PC-9 (cell line): Measurements from ENCODE around the gene SUCO. TPM values are rescaled to one million over a fixed set of nuclear protein-coding genes. Genes with fewer than 3 reads are reported as not detected.

Experiments used
- BruUV-seq: library from RNA; stranded (reverse); fragments of 400-500 nt; replicated peaks from 2 replicates; lab custom pipeline; 2021; lab: Mats Ljungman, UMichigan
- CTCF ChIA-PET: fragments of 300-600 bp; sonication (Branson Sonifier 250); formaldehyde crosslinking; loops from one replicate; lab custom pipeline; 2022; ENCODE audit warnings: antibody characterized with exemption; lab: Charles Lee
- POLR2A ChIA-PET: fragments of 300-600 bp; sonication (Branson Sonifier 250); formaldehyde crosslinking; loops from one replicate; lab custom pipeline; 2022; ENCODE audit warnings: antibody characterized with exemption; ENCODE audit not compliant: unreplicated experiment; lab: Charles Lee
- DNase-seq, 2 experiments: peaks; one replicate each; pipeline versions ENCODE4 v3.0.0 to v3.0.0-alpha.2; 2015 to 2022; ENCODE audit warnings: mixed read lengths in 1 of 2
- H2AFZ ChIP-seq: fragments of 200-600 bp; sonication (generic); 2 replicates; pipeline ENCODE4 v1.8.1; 2017; ENCODE audit warnings: antibody characterized with exemption
- H3F3A ChIP-seq: fragments of 200-600 bp; sonication (generic); 2 replicates; pipeline ENCODE4 v1.8.1; 2017; ENCODE audit warnings: antibody characterized with exemption, mild to moderate bottlenecking, low read depth; ENCODE audit not compliant: insufficient read depth
- H3K27ac ChIP-seq: fragments of 200-600 bp; sonication (generic); 2 replicates; pipeline ENCODE4 v1.6.1; 2016; ENCODE audit warnings: mixed run types
- H3K27me3 ChIP-seq: fragments of 200-600 bp; sonication (generic); 2 replicates; pipeline ENCODE4 v1.6.1; 2016; ENCODE audit warnings: low read depth, mixed run types; ENCODE audit not compliant: insufficient read depth
- H3K36me3 ChIP-seq: fragments of 200-600 bp; sonication (generic); 2 replicates; pipeline ENCODE4 v1.6.1; 2016; ENCODE audit warnings: low read depth, mixed run types
- H3K4me1 ChIP-seq: fragments of 200-600 bp; sonication (generic); replicated peaks from 2 replicates; pipeline ENCODE4 v1.6.1; 2016; ENCODE audit warnings: mixed run types; ENCODE audit not compliant: insufficient read depth
- H3K4me2 ChIP-seq: fragments of 200-600 bp; sonication (generic); 2 replicates; pipeline ENCODE4 v1.6.1; 2017; ENCODE audit warnings: mixed run types
- H3K4me3 ChIP-seq: fragments of 200-600 bp; sonication (generic); 2 replicates; pipeline ENCODE4 v1.6.1; 2016; ENCODE audit warnings: mixed run types
- H3K79me2 ChIP-seq: fragments of 200-600 bp; sonication (generic); 2 replicates; pipeline ENCODE4 v1.6.1; 2017; ENCODE audit warnings: low read depth, mixed run types
- H3K9me2 ChIP-seq: fragments of 200-600 bp; sonication (generic); 2 replicates; pipeline ENCODE4 v1.8.1; 2017; ENCODE audit warnings: mild to moderate bottlenecking; ENCODE audit not compliant: insufficient read depth
- H3K9me3 ChIP-seq: fragments of 200-600 bp; sonication (generic); 2 replicates; pipeline ENCODE4 v1.8.1; 2016; ENCODE audit warnings: low read depth; ENCODE audit not compliant: insufficient read depth
- H4K20me1 ChIP-seq: fragments of 200-600 bp; sonication (generic); 2 replicates; pipeline ENCODE4 v1.8.1; 2017; ENCODE audit not compliant: insufficient read depth
- EZH2 ChIP-seq: fragments of 200-600 bp; sonication (generic); IDR thresholded peaks from 2 replicates; pipeline ENCODE4 v1.8.0; 2017; ENCODE audit warnings: antibody characterized with exemption, low read depth
- intact Hi-C: fragments of 100-400 bp; cut with micrococcal nuclease; formaldehyde crosslinking; loops from one replicate; pipeline ENCODE4 v1.10.0; 2022; ENCODE audit not compliant: unreplicated experiment
- total RNA-seq: library from RNA; stranded (reverse); gene quantifications from 2 replicates; pipeline ENCODE4 v1.2.3, GENCODE V29; 2021
- TF ChIP-seq, protein P1 (sequence below): fragments of 200-600 bp; sonication (generic); conservative IDR thresholded peaks from 2 replicates; pipeline ENCODE4 v1.6.1; 2017; ENCODE audit warnings: mixed run types, antibody characterized with exemption, mild to moderate bottlenecking, moderate library complexity

SUCO gene
- total RNA-seq, 1 experiment from 2014 or later, result 34.0 TPM

DNA sequence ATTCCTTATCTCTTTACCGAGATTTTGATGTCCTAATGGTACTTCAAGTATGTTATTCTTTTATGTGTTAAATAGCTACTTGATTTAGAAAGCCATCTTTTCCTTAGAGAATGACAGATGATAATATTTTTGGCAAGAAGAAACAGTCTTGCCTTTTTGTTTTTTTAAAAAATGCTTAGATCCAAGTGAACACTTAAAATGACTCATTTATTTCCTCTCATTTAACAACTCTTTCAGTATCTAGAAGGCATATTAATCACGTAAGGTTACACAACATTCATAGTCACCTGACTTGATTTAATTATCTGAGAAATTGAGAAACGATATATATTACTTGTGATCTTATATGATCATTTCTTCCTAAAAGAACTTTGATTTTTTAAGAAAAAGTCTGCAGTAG lies 52.4 kb downstream of the SUCO start:
- H3K27me3 ChIP-seq, result no peaks in the 10 kb centered on the region
- peaks cover 45% of the 10 kb centered on the region for H3K36me3 ChIP-seq
- no peak overlapping the region for H3K4me3 ChIP-seq
- TF ChIP-seq, protein P1, sequence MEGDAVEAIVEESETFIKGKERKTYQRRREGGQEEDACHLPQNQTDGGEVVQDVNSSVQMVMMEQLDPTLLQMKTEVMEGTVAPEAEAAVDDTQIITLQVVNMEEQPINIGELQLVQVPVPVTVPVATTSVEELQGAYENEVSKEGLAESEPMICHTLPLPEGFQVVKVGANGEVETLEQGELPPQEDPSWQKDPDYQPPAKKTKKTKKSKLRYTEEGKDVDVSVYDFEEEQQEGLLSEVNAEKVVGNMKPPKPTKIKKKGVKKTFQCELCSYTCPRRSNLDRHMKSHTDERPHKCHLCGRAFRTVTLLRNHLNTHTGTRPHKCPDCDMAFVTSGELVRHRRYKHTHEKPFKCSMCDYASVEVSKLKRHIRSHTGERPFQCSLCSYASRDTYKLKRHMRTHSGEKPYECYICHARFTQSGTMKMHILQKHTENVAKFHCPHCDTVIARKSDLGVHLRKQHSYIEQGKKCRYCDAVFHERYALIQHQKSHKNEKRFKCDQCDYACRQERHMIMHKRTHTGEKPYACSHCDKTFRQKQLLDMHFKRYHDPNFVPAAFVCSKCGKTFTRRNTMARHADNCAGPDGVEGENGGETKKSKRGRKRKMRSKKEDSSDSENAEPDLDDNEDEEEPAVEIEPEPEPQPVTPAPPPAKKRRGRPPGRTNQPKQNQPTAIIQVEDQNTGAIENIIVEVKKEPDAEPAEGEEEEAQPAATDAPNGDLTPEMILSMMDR, result no peak
- TF ChIP-seq EZH2, result no peak
- H3F3A ChIP-seq, result peaks cover 35% of the 10 kb centered on the region
- no peaks in the 10 kb centered on the region for H3K9me2 ChIP-seq
- POLR2A ChIA-PET, result interaction anchor here (0.7 to 1.5 kb wide), 2 partner anchors 53 to 132 kb away, joined by 3 to 4 read pairs; partner anchors contain the start of gene SUCO
- no TSS peak for BruUV-seq
- intact Hi-C loops, result loop anchor here (5.0 kb wide), 1 partner anchor 52 kb away; no protein-coding TSS in a partner anchor
- CTCF ChIA-PET, result no interaction called here
- H4K20me1 ChIP-seq, result no peaks in the 10 kb centered on the region
- H3K4me2 ChIP-seq, result no peak overlapping the region
- no peaks in the 10 kb centered on the region for H3K79me2 ChIP-seq
- peaks cover 7% of the 10 kb centered on the region for H3K9me3 ChIP-seq
- H2AFZ ChIP-seq, result no peak overlapping the region
- DNase-seq, result peak in 1 of 2 experiments; percentile 26
- H3K27ac ChIP-seq, result peak overlapping the region; percentile 42
- H3K4me1 ChIP-seq, result peaks cover 43% of the 10 kb centered on the region

DNA sequence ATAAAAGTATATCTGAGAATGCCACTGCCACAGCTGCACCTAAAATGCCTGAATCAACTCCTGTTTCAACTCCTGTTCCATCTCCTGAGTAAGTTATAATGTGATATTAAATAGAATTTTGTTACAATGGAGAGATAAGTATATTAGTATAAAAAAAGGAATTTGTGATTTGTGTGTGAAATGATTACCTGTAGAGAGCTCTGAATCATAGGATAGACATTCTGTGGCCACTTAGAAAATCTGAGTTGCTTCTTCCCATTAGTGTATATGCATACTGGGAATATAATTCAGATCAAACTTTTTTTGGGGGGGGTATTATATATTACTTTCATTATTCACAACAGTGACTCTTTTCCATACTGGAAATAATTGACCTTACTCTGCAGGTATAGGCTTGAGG lies 52.9 kb downstream of the SUCO start:
- H3K36me3 ChIP-seq, result peaks cover 50% of the 10 kb centered on the region
- peak in 1 of 2 experiments; percentile 46 for DNase-seq
- no peaks in the 10 kb centered on the region for H4K20me1 ChIP-seq
- intact Hi-C loops, result loop anchor here (1.0 to 5.0 kb wide), 2 partner anchors 10 to 51 kb away; no protein-coding TSS in a partner anchor
- H3K4me3 ChIP-seq, result no peak overlapping the region
- H3K79me2 ChIP-seq, result no peaks in the 10 kb centered on the region
- H3K27ac ChIP-seq, result peak overlapping the region; percentile 42
- peaks cover 36% of the 10 kb centered on the region for H3F3A ChIP-seq
- no TSS peak for BruUV-seq
- no peak overlapping the region for H2AFZ ChIP-seq
- H3K4me2 ChIP-seq, result no peak overlapping the region
- ChIA-PET POLR2A (interaction anchor here (0.6 to 1.5 kb wide), 2 partner anchors 53 to 168 kb away, joined by 4 read pairs; partner anchors contain the start of gene SUCO), CTCF (no interaction called here)
- no peaks in the 10 kb centered on the region for H3K27me3 ChIP-seq
- TF ChIP-seq, protein P1, result no peak
- TF ChIP-seq EZH2, result no peak
- H3K9me2 ChIP-seq, result no peaks in the 10 kb centered on the region
- H3K9me3 ChIP-seq, result peaks cover 8% of the 10 kb centered on the region
- peaks cover 44% of the 10 kb centered on the region for H3K4me1 ChIP-seq

DNA sequence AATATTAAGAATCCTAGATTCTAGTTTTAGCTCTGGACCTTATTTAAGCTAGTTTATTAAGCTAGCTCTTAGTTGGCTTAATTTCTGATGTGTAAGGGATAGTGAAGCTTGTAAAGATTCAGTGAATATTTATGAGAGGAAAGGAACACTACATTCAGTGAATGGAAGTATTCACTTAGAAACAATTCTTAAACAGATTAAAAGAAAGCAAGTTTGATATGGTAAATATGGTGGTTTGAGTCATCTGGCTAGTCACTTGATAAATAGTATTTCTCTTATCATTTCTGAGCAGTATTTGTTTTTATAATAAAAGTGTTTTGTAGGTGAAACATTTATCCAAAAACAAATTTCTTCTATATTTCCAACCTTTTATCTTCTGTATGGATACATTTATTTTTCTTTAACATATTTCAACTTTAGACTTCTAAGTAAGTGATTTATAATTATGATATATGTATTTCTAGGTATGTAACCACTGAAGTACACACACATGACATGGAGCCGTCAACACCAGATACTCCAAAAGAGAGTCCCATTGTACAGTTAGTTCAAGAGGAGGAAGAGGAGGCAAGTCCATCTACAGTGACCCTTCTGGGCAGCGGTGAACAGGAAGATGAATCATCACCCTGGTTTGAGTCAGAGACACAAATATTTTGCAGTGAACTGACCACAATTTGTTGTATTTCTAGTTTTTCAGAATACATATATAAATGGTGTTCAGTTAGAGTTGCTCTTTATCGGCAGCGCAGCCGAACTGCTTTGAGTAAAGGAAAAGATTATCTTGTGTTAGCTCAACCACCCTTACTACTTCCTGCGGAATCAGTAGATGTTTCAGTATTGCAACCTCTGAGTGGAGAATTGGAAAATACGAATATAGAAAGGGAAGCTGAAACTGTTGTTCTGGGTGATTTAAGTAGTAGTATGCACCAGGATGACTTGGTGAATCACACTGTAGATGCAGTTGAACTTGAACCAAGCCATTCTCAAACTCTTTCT lies 55.6 kb downstream of the SUCO start:
- intact Hi-C loops, result loop anchor here (1.0 to 5.0 kb wide), 3 partner anchors 49 to 138 kb away; partner anchors contain the start of gene SUCO
- no peaks in the 10 kb centered on the region for H3K9me2 ChIP-seq
- TF ChIP-seq EZH2, result no peak
- TF ChIP-seq, protein P1, result no peak
- ChIA-PET CTCF (no interaction called here), POLR2A (interaction anchor here (0.5 to 0.8 kb wide), 3 partner anchors 54 to 797 kb away, joined by 3 to 10 read pairs (median 5); partner anchors contain the start of gene SUCO)
- peaks cover 14% of the 10 kb centered on the region for H3K9me3 ChIP-seq
- H3K79me2 ChIP-seq, result no peaks in the 10 kb centered on the region
- peak overlapping the region; percentile 35 for H3K4me3 ChIP-seq
- H3K27me3 ChIP-seq, result no peaks in the 10 kb centered on the region
- no peaks in the 10 kb centered on the region for H4K20me1 ChIP-seq
- H3K4me2 ChIP-seq, result peak overlapping the region; percentile 73
- peaks cover 49% of the 10 kb centered on the region for H3K36me3 ChIP-seq
- DNase-seq, result peak; percentile 58 to 90
- H2AFZ ChIP-seq, result peak overlapping the region; percentile 20; the same call in 1 of the 2 replicates
- no TSS peak for BruUV-seq
- peak overlapping the region; percentile 78 for H3K27ac ChIP-seq
- H3K4me1 ChIP-seq, result peaks cover 44% of the 10 kb centered on the region
- peaks cover 32% of the 10 kb centered on the region for H3F3A ChIP-seq
